Measurements from ENCODE around the gene ASS1. TPM values are rescaled to one million over a fixed set of nuclear protein-coding genes. Genes with fewer than 3 reads are reported as not detected.

Gene ASS1
- total RNA-seq, 1 experiment from 2014 or later, result 118 TPM

GRCh38 chr9:130477564-130477963, 32.8 kb downstream of the ASS1 start:
- ChIA-PET CTCF (no interaction called here), POLR2A (no interaction called here)

DNA sequence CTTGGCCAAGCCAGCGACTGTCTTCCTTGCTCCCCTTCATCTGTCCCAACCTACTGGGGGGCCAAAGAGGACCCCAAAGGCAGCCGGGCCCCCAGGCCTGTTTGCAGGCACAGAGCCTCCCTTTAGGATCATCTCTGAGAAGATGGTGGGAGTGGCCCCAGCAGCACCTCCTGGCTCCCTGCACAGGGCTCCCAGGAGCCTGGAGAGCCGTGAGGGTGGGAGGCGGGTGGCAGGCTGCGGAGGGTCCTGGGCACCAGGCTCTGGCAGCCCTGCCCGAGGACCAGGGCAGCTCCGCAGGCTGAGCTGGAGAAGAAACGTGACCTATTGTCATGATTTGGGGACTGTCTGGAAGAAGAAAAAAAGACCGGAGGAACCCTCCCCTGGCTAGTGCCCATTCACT, 33.4 kb downstream of the ASS1 start:
- no peaks in the 10 kb centered on the region for H3K4me1 ChIP-seq
- H3K27me3 ChIP-seq (replicated peaks; ENCODE audit: control insufficient read depth, insufficient read depth, low read length), result no peaks in the 10 kb centered on the region
- CTCF ChIA-PET, result no interaction called here
- intact Hi-C loops (cut with micrococcal nuclease; ENCODE audit: unreplicated experiment), result no loop called here
- POLR2A ChIA-PET, result no interaction called here
- no peak overlapping the region for H3K27ac Mint-ChIP-seq (ENCODE audit: unreplicated experiment)
- no peaks in the 10 kb centered on the region for H3K27me3 Mint-ChIP-seq (ENCODE audit: insufficient read depth, unreplicated experiment)
- no peak overlapping the region for H3K4me3 ChIP-seq (ENCODE audit: low read depth, low read length)
- H3K4me1 Mint-ChIP-seq (ENCODE audit: low read depth, unreplicated experiment), result no peaks in the 10 kb centered on the region
- BruUV-seq (replicated peaks), result no TSS peak
- H3K36me3 Mint-ChIP-seq (ENCODE audit: insufficient read depth, unreplicated experiment), result peaks cover 4% of the 10 kb centered on the region
- no peak for DNase-seq
- H3K9me3 Mint-ChIP-seq (ENCODE audit: unreplicated experiment), result no peaks in the 10 kb centered on the region
- TF ChIP-seq CTCF (IDR thresholded peaks at IDR 0.05; ENCODE audit: insufficient read depth in 1 of 2, low read depth in 1 of 2, low read length in 1 of 2, severe bottlenecking in 1 of 2, unreplicated experiment in 1 of 2), result no peak
- no peaks in the 10 kb centered on the region for H3K36me3 ChIP-seq (ENCODE audit: control insufficient read depth, insufficient read depth, low read length)
- no peak overlapping the region for H3K4me3 Mint-ChIP-seq (ENCODE audit: unreplicated experiment)
- no peaks in the 10 kb centered on the region for H3K9me3 ChIP-seq

More at GRCh38 chr9:130477564-130477963, 32.8 kb downstream of the ASS1 start:
- no peaks in the 10 kb centered on the region for H3K27me3 Mint-ChIP-seq (ENCODE audit: insufficient read depth, unreplicated experiment)
- H3K4me1 Mint-ChIP-seq (ENCODE audit: low read depth, unreplicated experiment), result no peaks in the 10 kb centered on the region
- no peak overlapping the region for H3K4me3 ChIP-seq (ENCODE audit: low read depth, low read length)
- intact Hi-C loops (cut with micrococcal nuclease; ENCODE audit: unreplicated experiment), result no loop called here
- no peak for DNase-seq
- H3K4me1 ChIP-seq, result no peaks in the 10 kb centered on the region
- peaks cover 4% of the 10 kb centered on the region for H3K36me3 Mint-ChIP-seq (ENCODE audit: insufficient read depth, unreplicated experiment)
- no peak overlapping the region for H3K4me3 Mint-ChIP-seq (ENCODE audit: unreplicated experiment)
- H3K9me3 ChIP-seq, result no peaks in the 10 kb centered on the region
- H3K27me3 ChIP-seq (replicated peaks; ENCODE audit: control insufficient read depth, insufficient read depth, low read length), result no peaks in the 10 kb centered on the region
- no TSS peak for BruUV-seq (replicated peaks)
- H3K36me3 ChIP-seq (ENCODE audit: control insufficient read depth, insufficient read depth, low read length), result no peaks in the 10 kb centered on the region
- no peak for TF ChIP-seq CTCF (IDR thresholded peaks at IDR 0.05; ENCODE audit: insufficient read depth in 1 of 2, low read depth in 1 of 2, low read length in 1 of 2, severe bottlenecking in 1 of 2, unreplicated experiment in 1 of 2)
- no peaks in the 10 kb centered on the region for H3K9me3 Mint-ChIP-seq (ENCODE audit: unreplicated experiment)
- H3K27ac Mint-ChIP-seq (ENCODE audit: unreplicated experiment), result no peak overlapping the region

DNA sequence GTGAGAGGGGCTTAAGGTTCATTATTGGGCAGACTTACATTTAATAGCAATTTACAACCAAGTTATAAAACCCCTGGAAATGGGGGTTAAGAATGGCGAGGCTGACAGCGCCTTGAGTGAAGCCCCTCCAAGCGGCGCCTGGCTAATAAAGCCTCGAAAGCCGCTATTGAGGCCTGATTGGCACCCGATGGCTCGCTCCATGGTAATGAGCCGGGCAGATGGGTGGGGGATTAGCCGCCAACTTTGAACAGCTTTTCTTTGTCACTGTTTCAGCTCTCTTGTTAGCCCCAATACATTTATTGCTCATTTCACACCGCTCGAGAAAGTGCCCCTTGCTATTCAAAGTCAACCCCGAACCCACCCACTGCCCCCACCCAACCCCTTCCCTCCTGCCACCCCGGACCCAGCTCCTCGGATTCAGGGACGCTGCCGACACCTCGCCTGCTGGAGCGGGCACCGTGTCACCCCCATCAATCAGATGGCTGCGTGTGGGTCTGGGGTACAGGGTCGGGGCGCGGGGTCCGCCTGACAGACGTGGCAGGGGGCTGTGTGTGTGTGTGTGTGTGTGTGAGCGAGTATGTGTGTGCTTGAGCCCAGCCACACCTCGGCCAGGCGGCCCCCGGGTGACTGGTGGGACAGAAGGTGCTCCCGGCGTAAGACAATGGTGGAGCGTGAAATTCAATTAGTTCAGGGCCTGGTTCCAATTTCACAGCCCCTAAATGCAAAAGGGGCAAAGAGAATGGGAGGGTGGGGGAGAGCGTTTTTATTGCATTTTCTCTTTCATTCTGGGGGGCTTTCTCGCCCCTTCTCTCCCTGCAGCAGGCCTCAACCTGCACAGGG, 34.2 kb downstream of the ASS1 start:
- no peaks in the 10 kb centered on the region for H3K4me1 Mint-ChIP-seq (ENCODE audit: low read depth, unreplicated experiment)
- Histone ChIP-seq H3K36me3 (ENCODE audit: control insufficient read depth, insufficient read depth, low read length) (no peaks in the 10 kb centered on the region), H3K27me3 (replicated peaks; ENCODE audit: control insufficient read depth, insufficient read depth, low read length) (no peaks in the 10 kb centered on the region), H3K9me3 (no peaks in the 10 kb centered on the region), H3K4me1 (no peaks in the 10 kb centered on the region), H3K4me3 (ENCODE audit: low read depth, low read length) (no peak overlapping the region)
- no peak for TF ChIP-seq CTCF (IDR thresholded peaks at IDR 0.05; ENCODE audit: insufficient read depth in 1 of 2, low read depth in 1 of 2, low read length in 1 of 2, severe bottlenecking in 1 of 2, unreplicated experiment in 1 of 2)
- DNase-seq, result no peak
- H3K4me3 Mint-ChIP-seq (ENCODE audit: unreplicated experiment), result no peak overlapping the region
- CTCF ChIA-PET, result no interaction called here
- no peaks in the 10 kb centered on the region for H3K27me3 Mint-ChIP-seq (ENCODE audit: insufficient read depth, unreplicated experiment)
- intact Hi-C loops (cut with micrococcal nuclease; ENCODE audit: unreplicated experiment), result no loop called here
- H3K9me3 Mint-ChIP-seq (ENCODE audit: unreplicated experiment), result no peaks in the 10 kb centered on the region
- H3K27ac Mint-ChIP-seq (ENCODE audit: unreplicated experiment), result no peak overlapping the region
- POLR2A ChIA-PET, result no interaction called here
- H3K36me3 Mint-ChIP-seq (ENCODE audit: insufficient read depth, unreplicated experiment), result peaks cover 4% of the 10 kb centered on the region
- no TSS peak for BruUV-seq (replicated peaks)

All from Caco-2 (cell line).